ENCODE measurements around the gene ANKH.
A peak's percentile ranks its signal among the peaks of the same experiment; 100 is the strongest.

The ANKH gene

GRCh38 chr5:14713476-14714390 lies 157.8 kb downstream of the ANKH start:
- no peak for DNase-seq (ENCODE audit: low read depth)

- no peak for DNase-seq (ENCODE audit: low read depth)
Measured at GRCh38 chr5:14712666-14713065, 158.9 kb downstream of the ANKH start.

- no peak for DNase-seq (ENCODE audit: low read depth)
Measured at GRCh38 chr5:14712131-14712530, 159.4 kb downstream of the ANKH start.

GRCh38 chr5:14710313-14710994 lies 161.1 kb downstream of the ANKH start:
- no peak for DNase-seq (ENCODE audit: low read depth)

- no peak for DNase-seq (ENCODE audit: low read depth)
Measured at GRCh38 chr5:14708551-14708950, 163.0 kb downstream of the ANKH start.

GRCh38 chr5:14707811-14708390 lies 163.7 kb downstream of the ANKH start:
- no peak for DNase-seq (ENCODE audit: low read depth)

GRCh38 chr5:14706615-14707021 lies 165.0 kb downstream of the ANKH start:
- peak; percentile 26 for DNase-seq (ENCODE audit: low read depth)

GRCh38 chr5:14705556-14705955 lies 166.0 kb downstream of the ANKH start:
- DNase-seq (ENCODE audit: low read depth), result no peak

GRCh38 chr5:14702238-14702839 lies 169.2 kb downstream of the ANKH start:
- DNase-seq (ENCODE audit: low read depth), result no peak

GRCh38 chr5:14701556-14701955 lies 170.0 kb downstream of the ANKH start:
- no peak for DNase-seq (ENCODE audit: low read depth)

GRCh38 chr5:14700478-14701436 lies 170.8 kb downstream of the ANKH start:
- DNase-seq (ENCODE audit: low read depth), result no peak

- no peak for DNase-seq (ENCODE audit: low read depth)
Measured at GRCh38 chr5:14699807-14700400, 171.7 kb downstream of the ANKH start.

GRCh38 chr5:14699159-14699558 lies 172.4 kb downstream of the ANKH start:
- no peak for DNase-seq (ENCODE audit: low read depth)

- no peak for DNase-seq (ENCODE audit: low read depth)
Measured at GRCh38 chr5:14698495-14698894, 173.1 kb downstream of the ANKH start.

GRCh38 chr5:14696851-14697250 lies 174.7 kb downstream of the ANKH start:
- no peak for DNase-seq (ENCODE audit: low read depth)

GRCh38 chr5:14696057-14696456 lies 175.5 kb downstream of the ANKH start:
- no peak for DNase-seq (ENCODE audit: low read depth)

- no peak for DNase-seq (ENCODE audit: low read depth)
Measured at GRCh38 chr5:14695152-14695551, 176.4 kb downstream of the ANKH start.

GRCh38 chr5:14693070-14693469 lies 178.5 kb downstream of the ANKH start:
- DNase-seq (ENCODE audit: low read depth), result no peak

- DNase-seq (ENCODE audit: low read depth), result no peak
Measured at GRCh38 chr5:14687023-14687665, 184.4 kb downstream of the ANKH start.

- no peak for DNase-seq (ENCODE audit: low read depth)
Measured at GRCh38 chr5:14686517-14686916, 185.1 kb downstream of the ANKH start.

Measured in fibroblast of gingiva (primary cell).